T-helper 2 cell treated with Interferon-gamma antibody and Interleukin-4, amounts not matched to agents 100 ng/mL and 5 ng/mL, for 36 hours (primary cell): Measurements from ENCODE around the gene FAM89B. TPM values are rescaled to one million over a fixed set of nuclear protein-coding genes. Genes with fewer than 3 reads are reported as not detected.
"Not testable (repeated sequence)": the region's sequence is repeated elsewhere in the genome, so short reads cannot be mapped to it uniquely, and the experiment has no call there.

Experiments
- intact Hi-C: fragments of 100-400 bp; cut with micrococcal nuclease; formaldehyde crosslinking; loops from one replicate; pipeline ENCODE4 v1.15.1; 2023
- total RNA-seq: library from RNA; stranded (reverse); gene quantifications from 2 replicates; pipeline ENCODE4 v1.2.3, GENCODE V29; 2022

The FAM89B gene
- total RNA-seq, 1 donor from 2014 or later, result 27.2 TPM

DNA sequence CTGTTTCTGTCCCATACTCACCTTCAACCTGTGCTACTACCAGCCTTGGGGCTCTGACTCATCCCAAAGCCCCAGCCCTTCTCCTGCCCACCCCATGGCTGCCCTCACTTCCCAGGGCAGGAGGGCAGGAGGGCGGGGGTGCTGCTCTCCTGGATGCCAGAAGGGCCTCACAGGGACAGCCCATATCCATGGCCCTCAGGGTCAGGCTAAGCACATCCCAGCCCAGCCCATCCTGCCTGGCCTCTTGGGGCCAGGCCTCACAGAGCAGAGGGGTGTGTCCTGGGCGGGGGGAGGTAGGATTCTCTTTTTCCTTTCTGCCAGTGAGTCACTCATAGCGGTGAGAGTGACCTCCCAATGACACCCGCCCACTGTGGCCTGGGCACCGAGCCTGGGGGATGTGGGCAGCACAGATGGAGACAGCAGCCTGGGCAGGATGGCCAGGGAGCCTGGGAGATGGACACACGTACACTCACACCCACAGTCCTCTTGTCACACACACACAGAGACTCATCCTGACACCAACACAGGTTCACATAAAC, 16.6 kb upstream of the FAM89B start:
- intact Hi-C loops, result loop anchor here (2.0 kb wide), 1 partner anchor 15 kb away; no protein-coding TSS in a partner anchor

DNA sequence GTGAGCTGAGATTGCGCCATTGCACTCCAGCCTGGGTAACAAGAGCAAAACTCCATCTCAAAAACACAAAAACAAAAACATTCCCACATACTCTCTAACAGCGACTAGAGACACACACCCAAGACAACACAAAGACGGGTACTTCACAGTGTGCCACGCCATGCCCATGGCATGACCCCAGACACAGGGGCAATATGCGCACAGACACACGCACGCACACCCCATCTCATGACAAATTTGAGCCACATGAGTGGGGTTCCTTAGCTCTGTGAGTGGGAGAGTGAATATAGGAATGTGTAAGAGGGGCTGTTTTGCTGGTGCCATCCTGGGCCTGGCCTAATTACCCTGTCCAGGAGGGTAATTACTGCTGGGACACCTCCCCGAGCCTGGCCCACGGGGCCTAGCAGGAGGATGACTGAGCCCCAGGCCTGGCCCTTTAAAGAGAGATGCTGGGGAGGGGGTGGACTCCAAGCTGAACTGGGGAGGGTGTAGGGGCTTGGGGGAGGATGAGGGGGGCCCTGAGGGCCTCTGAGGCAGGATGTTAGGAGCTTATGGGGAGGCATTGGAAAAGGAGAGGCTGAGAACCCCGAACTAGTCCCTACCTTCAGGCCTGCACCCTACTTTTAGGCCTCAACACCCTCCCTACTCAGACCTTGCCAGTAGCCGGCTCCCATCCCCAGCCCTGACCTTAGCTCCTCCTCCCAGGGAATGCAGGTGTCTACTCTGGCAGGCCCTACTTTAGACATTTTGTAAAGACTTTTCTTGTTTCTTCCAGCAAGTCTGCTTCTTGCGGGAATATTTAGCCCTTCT, 15.7 kb upstream of the FAM89B start:
- intact Hi-C loops, result no loop called here

DNA sequence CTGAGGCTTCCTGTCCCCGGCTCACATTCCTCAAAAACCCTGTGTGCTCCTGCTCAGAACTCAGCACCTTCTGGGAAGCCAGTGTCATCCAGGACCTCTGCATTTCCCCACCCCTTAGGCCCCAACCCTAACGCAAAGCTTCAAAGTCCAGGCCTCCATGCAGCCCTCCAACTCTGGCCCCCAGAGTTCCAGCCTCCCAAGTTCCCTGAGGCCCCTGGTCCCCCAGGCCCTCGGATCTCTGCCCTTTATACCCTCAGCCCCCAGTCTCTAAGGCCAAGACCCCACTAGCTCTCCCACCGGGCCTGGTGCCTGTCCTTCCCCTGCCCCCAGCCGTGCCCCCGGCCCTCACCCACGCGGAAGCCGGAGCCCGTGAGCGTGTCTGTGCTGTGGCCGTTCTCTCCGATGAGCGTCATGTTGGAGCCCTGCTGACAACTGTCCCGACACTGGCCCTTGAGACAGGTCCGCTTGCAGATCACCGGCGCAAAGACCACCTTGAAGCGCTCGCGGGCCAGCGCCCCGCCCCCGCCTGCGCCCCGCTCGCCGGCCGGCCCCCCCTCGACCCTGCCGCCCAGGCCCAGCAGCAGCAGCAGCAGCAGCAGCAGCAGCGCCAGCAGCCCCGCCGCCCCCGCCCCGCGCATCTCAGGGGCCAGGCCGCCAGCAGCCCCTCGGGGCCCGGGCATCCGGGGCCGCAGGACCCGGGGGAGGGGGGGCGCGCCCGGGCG, 14.9 kb upstream of the FAM89B start:
- intact Hi-C loops, result no loop called here

DNA sequence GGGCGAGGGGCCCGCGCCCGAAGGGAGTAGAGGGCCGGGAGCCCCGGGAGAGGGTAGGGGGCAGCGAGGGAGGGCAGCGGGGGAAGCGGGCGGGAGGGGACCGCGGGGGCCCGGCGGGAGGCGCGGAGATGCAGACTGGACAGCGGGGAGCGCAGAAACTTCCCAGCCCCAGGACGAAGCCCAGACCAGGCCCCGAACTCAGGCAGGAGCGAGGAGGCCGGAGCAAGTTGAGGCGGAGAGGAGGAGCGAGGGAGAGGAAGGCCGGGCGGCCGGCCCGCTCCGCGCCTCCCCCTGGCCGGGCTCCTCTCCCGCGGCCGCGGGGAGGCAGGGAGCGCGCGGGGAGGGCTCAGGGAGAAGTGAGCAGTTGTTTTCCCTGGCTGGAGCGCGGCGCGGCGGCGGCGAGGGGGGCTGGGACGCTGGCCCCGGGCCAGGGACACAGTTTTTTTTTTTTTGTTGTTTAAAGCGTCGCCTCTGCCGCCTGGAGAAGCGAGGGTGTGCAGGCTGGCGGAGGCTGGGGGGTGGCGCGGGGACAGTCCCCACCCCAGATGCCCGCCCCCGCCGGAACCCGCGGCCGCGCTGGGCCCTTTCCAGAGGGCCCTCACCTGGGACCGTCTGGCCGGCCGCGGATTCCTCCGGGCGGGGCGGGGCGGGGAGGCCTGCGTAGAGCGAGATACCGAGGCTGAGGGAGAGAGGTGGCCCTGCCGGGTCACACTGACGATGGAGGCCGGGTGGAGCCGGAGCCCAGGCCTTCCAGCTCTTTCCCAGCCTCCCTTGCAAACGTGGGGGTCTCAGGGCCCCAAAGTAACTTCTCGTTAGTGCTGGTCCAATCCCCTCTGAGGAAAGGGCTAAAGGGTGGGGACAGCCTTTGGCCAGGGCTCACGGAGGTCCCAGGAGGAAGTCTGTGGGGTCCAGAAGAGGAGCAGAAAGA, 14.1 kb upstream of the FAM89B start, which contains the start of gene LTBP3:
Gene LTBP3, minus strand, starts transcription at position 358 of the 928 bp plus-strand sequence. CDS start 400 bp downstream, outside the sequence.
- intact Hi-C loops, result no loop called here

DNA sequence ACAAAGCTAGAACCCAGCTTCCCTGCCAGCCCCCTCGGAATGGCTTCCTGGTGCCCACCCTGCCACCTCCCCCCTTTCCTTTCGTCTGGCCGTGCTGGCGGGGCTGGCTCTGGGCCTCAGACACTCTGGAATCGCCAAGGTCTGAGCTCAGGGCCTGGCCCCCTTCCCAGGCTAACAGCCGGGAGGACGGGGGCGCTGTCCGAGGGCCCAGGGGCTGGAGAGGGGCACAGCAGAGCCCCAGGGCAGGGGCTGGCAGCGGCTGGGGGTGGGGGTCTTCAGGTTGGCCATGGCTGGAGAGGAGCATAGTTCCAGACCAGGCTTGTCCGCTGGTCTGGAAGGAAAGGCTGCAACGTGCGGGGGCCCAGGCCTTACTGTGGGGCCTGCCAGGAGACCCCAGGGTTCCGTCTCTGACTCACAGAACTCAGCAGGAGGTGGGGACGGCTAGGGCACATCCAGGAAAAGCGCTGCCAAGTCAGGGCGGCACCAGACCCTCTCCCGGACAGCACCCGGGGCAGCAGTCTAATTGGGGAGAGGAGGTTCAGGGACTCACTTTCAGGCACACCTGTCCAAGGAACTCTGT, 13.3 kb upstream of the FAM89B start:
- intact Hi-C loops, result no loop called here

DNA sequence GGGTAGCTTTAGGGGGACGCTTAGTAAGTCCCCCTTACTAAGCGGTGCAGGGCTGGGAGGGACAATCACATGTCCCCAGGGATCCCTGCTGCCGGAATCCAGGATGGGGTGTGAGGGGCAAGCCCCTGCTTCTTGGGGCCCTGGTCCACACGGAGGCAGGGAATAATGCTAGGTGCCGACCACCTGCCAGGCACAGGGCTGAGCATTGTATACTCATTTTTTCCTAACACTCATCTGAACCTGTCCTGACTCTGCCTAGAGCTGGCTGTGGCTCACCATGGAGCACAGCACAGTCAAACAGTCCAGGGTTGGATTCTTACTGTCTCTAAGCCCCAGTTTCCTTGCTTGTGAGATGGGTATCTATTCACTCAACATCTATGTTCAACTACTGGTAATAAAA, 12.8 kb upstream of the FAM89B start:
- intact Hi-C loops, result no loop called here

DNA sequence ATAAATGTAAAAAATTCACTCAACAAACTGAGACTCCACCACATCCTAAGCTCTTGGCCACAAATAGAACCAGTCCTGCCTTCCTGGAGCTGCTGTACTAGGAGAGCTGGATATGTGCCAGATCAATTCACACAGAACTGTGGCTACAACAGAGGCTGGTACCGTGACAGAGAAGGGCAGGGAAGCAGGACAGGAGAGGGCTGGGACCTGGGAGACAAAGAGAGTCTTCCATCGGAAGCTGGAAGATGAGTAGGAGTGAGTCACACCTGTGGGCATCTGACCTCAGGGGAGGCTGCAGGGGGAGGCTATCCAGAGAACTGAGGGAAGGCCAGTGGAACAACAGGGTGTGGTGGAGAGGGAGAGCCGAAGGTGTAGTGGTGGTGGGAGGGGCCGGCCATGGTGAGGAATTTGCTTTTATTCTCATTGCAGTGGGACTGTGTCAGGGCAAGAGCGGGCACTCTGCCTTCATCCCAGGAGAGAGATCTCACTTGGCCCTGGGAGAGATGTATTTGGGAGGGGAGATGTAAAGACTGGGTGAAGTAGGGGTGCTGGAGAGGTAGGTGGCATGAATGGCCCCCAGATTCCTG, 12.3 kb upstream of the FAM89B start:
- intact Hi-C loops, result no loop called here

DNA sequence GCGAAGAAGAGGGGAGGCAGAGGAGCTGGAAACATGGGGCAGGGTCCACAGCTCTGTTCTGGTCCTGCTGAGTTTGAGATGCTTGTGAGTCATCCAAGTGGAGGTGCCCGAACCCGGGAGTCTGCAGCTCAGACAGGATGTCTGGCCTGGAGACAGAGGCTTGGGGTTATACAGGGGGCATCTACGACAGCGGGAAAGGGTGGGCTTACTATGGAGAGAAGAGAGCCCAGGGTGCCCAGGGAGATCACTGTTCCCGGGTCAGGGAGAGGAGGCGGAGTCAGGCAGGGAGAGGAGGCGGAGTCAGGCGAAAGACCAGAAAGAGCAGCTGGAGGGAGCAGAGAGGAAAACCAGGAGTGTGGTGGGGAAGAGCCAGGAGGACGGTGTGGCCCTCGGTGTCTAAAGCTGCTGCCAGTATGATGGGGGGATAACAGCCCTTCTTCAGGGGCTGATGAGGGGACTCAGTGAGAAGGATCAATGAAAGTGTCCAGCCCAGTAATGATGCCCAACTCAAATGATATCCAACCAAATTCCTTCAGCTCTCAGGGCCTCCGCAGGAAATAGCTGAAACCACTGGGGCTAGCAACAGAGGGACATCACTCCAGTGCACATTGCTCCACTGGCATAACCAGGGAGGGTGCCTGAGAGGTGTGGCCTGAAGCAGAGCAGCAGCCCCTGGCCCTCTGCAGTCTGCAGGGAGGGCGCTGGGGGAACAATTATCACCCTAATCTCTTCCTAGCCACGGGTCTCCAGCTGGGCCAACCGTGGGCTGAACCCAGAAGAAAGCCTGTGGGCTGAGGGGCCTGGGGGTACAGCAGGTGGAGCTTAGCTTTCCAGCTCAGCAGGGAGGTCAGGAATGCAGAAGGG, 11.6 kb upstream of the FAM89B start:
- intact Hi-C loops, result no loop called here

DNA sequence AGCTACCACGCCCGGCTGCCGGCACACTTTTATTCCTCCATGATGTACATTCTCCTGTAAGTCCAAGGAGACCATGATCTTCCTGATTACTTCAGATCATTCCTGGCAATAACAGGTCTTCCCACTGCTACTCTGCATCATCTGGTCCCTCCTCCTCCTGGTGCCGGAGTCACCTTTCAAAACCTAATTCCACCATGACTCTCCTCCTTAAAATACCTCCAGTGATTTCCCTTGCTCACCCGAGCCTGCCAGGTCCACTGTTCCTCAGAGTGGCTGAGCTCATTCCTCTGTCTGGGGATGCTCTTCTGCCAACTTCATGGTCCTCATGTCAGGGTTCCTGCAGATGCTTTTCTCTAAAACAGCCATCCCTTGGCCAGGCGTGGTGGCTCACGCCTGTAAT, 10.3 kb upstream of the FAM89B start:
- intact Hi-C loops, result no loop called here

DNA sequence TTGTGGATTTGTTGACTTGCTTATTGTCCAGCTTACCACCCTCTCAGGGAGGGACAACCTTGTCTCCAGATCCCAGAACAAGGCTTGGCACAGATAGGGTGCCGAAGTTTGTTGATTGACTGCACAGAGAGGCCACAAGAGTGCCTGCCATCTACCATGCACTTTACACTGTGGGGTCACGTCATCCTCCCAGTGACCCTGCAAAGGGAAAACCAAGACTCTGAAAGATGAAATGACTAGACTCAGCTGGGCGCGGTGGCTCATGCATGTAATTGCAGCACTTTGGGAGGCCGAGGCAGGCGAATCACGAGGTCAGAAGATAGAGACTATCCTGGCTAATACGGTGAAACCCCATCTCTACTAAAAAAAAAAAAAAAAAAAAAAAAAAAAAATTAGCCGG, 9.6 kb upstream of the FAM89B start:
- intact Hi-C loops, result no loop called here

DNA sequence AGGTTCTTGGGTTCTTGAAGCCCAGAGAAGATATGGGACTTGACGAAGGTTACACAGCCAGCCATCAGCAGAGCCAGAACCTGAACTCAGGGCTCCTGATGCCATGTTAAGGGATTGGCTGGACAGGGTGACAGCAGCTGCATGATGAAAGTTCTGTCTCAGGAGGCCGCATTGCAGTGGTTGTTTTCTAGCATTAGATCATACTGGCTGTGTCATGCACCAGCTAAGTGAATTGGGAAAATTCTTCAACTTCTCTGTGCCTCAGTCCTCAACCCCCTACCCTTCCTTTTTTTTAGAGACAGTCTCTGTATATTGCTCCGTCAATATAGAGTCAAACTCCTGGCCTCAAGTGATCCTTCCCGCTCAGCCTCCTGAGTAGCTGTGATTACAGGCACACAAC, 8.7 kb upstream of the FAM89B start:
- intact Hi-C loops, result no loop called here

DNA sequence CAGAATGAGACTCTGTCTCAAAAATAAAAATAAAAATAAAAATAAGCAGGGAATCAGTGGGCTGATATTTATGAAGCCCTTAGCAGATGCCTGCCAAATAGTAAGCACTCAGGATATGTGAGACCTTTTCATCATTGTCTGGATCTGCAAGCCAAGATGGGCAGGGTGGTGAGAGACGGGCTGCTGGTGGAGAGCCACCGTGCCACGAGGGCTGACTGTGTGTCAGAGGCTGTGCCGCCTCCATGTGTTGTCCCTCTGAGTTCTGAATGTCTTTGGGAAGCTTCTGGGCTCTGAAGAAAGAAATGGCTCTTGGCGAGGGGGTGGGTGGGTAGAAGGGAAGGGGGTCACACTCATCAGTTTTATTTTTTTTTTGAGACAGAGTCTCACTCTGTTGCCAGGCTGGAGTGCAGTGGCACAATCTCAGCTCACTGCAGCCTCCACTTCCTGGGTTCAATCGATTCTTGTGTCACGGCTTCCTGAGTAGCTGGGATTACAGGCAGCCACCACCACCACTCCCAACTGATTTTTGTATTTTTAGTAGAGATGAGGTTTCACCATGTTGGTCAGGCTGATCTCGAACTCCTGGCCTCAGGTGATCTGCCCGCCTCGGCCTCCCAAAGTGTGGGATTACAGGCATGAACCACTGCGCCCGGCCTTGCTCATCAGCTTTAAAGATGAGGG, 7.3 kb upstream of the FAM89B start:
- intact Hi-C loops, result not testable (repeated sequence)

DNA sequence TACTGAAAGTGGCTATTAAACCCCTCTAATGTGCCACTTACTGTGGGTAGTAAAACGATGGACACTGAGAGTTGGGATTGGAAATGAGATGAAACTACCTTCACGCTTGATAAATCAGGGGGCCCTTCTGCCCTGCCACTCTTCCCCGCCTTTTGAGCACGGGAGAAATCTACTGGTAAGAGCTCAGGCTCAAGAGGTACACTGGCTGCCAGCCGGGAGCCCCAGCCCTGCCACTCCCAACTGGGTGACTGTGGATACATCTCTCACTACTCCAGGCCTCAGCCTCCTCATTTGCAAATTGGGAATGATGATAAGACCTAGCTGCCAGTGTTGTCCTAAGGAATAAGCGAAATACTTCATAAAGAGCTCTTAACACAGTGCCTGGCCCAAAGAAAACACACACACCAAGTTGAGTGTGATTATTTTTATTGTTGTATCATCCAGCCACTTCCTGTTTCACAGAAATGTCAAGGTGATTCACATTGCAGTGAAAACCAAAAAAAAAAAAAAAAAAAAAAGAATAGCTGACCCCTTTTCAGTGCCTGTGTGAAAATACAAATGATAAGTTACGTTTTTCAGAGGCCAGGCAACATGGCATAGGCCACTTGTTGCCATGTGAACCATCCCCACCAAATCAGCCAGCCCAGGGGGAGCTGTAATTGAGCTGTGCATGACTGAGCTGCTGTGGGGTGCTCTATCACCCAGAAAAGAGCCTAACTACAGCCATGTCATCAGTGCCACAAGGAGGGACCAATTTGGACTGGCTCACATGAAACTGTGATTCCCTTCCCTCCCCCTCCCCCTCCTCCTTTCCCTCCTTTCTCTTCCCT, 6.5 kb upstream of the FAM89B start:
- intact Hi-C loops, result no loop called here

DNA sequence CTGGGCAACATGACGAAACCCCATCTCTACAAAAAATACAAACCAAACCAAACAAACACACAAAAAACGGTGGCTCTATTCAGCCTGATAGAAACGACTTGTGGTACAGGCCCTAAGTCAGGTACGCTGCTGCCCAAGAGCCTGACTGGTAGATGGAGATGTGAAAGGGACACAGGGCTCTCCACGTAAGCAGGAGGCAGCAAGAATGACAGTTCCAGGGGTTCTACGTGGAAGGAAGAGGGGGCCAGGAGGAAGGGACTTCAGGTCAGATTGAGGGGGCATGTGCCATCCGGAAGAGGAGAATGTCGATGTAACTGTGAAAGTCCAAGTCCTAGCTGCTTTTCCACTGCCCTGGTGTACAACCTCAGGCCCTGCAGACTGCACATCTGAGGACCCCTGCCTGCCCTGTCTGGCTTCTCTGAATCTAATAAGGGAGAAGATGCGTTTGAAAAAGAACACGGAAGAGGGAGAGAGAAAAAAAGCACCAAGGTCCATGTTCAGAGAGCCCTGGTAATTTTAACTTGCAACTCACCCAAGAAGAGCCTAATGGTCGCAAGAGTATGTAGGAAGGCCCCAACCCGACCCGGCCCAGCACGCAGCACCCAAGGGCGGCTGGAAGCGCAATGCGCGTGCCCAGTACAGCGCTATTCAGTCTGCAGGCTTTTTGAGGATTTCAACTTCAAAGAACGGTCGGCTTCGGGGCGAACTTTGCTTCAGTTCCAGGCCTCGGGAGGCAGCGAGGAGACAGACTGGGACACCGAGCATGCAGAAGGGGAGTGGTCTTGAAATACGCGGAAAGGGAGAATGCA, 3.0 kb upstream of the FAM89B start:
- intact Hi-C loops, result no loop called here

DNA sequence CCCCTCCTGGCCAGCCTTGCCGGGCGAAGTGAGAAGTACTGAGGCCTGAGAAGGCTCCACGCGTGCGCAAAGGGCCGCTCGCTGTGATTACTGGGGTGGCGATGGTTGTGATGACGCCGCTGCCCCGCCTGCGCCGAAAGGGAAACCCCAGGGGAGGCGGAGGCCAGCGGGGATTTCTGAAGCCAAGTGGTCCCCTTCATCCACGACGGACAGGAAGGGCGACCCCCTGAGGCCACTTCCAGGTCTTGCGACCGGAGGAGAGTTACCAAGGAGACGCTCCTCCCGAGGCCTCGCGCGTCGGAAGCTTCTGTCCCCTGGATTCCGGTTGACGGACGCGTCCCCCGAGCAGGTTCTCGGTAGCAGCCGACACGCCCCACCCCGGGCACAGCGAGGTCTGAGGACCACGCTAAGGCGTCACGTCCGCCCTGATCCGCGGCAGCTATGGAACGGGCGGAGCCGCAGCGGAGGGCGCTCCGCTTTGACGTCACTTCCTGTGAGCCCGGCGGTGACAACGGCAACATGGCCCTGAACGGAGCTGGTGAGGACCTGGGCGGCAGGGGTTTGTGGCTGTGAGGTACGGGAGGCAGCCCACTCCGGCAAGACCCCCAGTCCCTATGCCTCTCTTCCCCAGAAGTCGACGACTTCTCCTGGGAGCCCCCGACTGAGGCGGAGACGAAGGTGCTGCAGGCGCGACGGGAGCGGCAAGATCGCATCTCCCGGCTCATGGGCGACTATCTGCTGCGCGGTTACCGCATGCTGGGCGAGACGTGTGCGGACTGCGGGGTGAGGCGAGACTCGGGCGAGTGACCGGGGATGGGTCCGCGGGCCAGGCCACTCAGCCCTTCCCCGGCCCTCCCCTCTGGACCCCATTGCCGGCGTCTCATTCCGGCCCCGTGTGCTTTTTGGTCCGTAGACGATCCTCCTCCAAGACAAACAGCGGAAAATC, 2.1 kb upstream of the FAM89B start, which contains the start of gene ZNRD2:
Gene ZNRD2, plus strand, starts transcription at position 505 of the 946 bp plus-strand sequence. Its CDS starts 15 bp downstream, at position 520.
- intact Hi-C loops, result loop anchor here (1.0 to 5.0 kb wide), 7 partner anchors 17 to 289 kb away; partner anchors contain the start of genes CFL1, KAT5 and PCNX3

DNA sequence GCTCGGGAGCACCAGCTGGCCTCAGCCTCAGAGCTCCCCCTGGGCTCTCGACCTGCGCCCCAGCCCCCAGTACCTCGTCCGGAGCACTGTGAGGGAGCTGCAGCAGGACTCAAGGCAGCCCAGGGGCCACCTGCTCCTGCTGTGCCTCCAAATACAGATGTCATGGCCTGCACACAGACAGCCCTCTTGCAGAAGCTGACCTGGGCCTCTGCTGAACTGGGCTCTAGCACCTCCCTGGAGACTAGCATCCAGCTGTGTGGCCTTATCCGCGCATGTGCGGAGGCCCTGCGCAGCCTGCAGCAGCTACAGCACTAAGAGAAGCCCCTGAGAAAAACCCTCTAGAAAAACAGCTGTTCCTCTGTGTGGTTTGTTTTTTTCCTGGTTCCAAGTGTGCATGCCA, 918 bp upstream of the FAM89B start:
- intact Hi-C loops, result loop anchor here (2.0 to 5.0 kb wide), 4 partner anchors 19 to 287 kb away; partner anchors contain the start of genes CFL1 and KAT5
